NCI-H1417 (cell line): ENCODE data around the gene GPR35.
"Not testable (repeated sequence)": the region's sequence is repeated elsewhere in the genome, so short reads cannot be mapped to it uniquely, and the experiment has no call there.

Experiments used
- DNase-seq, 3 experiments: peaks; one replicate each; lab custom pipeline; 2025; lab: John Stamatoyannopoulos, UW

Gene GPR35

GRCh38 chr2:240603081-240603835, 22.0 kb upstream of the GPR35 start:
- DNase-seq: no peak

- DNase-seq: no peak
These were observed 21.4 kb upstream of the GPR35 start for GRCh38 chr2:240603846-240604245.

- DNase-seq: peak in 1 of 3 experiments; percentile 63
These were observed 20.9 kb upstream of the GPR35 start for GRCh38 chr2:240604291-240604938.

- DNase-seq: no peak
These were observed 20.2 kb upstream of the GPR35 start for GRCh38 chr2:240604939-240605716.

- no peak for DNase-seq
These were observed 19.2 kb upstream of the GPR35 start for GRCh38 chr2:240605867-240606743.

- DNase-seq: no peak
These were observed 13.6 kb upstream of the GPR35 start for GRCh38 chr2:240611601-240612210.

- DNase-seq: no peak
These were observed 11.5 kb upstream of the GPR35 start for GRCh38 chr2:240613781-240614180.

GRCh38 chr2:240614391-240614790, 10.9 kb upstream of the GPR35 start:
- no peak for DNase-seq

- DNase-seq: no peak
These were observed 9.9 kb upstream of the GPR35 start for GRCh38 chr2:240615396-240615795.

GRCh38 chr2:240615820-240616547, 9.3 kb upstream of the GPR35 start:
- no peak for DNase-seq

GRCh38 chr2:240616860-240617666, 8.2 kb upstream of the GPR35 start:
- not testable (repeated sequence) for DNase-seq

- DNase-seq: peak in 1 of 3 experiments; percentile 42
These were observed 6.5 kb upstream of the GPR35 start for GRCh38 chr2:240618776-240619175.

- no peak for DNase-seq
These were observed 5.7 kb upstream of the GPR35 start for GRCh38 chr2:240619506-240620148.

GRCh38 chr2:240620149-240620731, 5.0 kb upstream of the GPR35 start:
- DNase-seq: no peak

GRCh38 chr2:240620859-240621258, 4.4 kb upstream of the GPR35 start:
- no peak for DNase-seq

GRCh38 chr2:240622060-240622411, 3.2 kb upstream of the GPR35 start:
- DNase-seq: no peak

- no peak for DNase-seq
These were observed 2.6 kb upstream of the GPR35 start for GRCh38 chr2:240622531-240623235.

- DNase-seq: no peak
These were observed 1.7 kb upstream of the GPR35 start for GRCh38 chr2:240623531-240624010.
